Endothelial cell of hepatic sinusoid (primary cell): ENCODE measurements around the gene PLEKHH2.
"Not testable (repeated sequence)": the region's sequence is repeated elsewhere in the genome, so short reads cannot be mapped to it uniquely, and the experiment has no call there.

Experiments
- in situ Hi-C: cut with HindIII; loops from 2 replicates; pipeline ENCODE4 v1.10.0; 2017; ENCODE audit warnings: low sequenced_read_pairs

The PLEKHH2 gene

DNA sequence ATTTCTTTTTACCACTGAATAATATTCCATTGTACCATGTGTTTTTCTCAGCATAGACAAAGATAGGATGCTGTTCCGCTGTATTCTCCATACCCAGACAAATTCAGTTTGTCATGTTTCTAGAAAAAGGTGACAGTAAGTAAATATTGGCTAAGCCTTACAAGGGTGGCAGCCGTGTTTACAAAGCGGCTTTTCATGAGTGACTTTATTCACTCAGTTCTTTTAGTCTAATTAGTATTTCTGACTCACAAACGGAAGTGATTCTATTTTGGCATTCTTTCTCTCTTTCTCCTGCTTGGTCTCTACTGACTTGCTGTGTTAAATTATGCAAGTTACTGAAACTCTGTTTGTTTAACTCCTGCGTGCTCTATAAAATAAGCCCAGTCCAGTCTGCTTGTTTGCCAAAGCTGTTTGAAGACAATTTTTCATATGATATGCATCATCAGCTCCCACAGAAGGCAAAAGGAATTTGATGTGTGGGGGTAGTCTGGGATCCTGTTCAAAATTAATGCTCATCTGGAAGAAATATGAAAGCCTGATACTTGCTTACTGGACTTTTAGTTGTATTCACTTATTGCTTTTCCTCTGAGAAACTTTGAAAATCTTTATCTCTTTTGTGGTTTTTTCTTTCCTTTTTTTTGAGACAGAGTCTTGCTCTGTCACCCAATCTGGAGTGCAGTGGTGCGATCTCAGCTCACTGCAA, 2.3 kb upstream of the PLEKHH2 start:
- in situ Hi-C loops: no loop called here

DNA sequence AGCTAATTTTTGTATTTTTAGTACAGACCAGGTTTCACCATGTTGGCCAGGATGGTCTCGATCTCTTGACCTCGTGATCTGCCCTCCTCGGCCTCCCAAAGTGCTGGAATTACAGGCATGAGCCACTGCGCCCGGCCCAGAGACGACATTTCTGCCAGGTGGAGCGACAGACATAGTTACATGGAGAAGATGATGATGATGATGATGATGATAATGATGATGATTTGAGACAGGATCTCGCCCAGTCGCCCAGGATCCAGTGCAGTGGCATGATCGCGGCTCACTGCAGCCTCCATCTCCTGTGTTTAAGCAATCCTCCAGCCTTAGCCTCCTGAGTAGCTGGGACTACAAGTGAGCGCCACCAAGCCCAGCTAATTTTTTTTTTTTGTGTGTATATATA, 907 bp upstream of the PLEKHH2 start:
- in situ Hi-C loops: not testable (repeated sequence)

DNA sequence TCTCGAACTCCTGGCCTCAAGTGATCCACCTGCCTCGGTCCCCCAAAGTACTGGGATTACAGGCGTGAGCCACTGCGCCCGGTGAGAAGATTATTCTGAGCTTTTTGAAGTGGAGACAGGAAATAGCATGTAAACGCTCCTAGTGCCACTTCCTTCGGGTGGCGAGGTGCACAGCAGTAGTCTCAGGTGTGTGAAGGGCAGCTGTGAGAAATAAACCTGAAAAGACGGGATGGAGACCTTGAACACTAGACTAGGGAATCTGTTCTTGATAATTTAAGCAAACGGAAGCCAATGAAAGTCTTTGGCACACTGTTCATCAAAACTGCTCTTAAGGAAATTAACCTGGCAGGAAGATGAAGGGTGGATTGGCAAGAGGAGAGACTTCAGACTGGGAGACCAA, 439 bp upstream of the PLEKHH2 start:
- in situ Hi-C loops: no loop called here

- in situ Hi-C loops: no loop called here
These were observed 5.3 kb downstream of the PLEKHH2 start for GRCh38 chr2:43642363-43642762.

DNA sequence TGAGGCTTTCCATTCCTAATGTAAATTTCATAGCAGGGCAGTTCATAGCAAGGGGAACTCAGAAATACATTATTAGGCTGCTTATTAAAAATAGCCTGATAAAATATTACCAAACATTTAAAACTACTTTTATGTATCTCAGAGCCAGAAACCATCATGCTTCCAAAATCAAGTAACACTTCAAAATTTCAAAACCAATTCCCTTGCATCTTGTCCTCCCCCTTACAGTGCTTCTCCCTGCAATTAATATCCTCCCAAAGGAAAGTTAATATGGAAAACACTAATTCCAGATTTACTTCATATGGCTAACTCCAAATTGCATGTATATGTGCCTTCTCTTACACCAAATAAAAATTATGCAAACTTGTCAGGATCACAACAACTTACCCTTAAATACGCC, 6.6 kb downstream of the PLEKHH2 start:
- in situ Hi-C loops: no loop called here

DNA sequence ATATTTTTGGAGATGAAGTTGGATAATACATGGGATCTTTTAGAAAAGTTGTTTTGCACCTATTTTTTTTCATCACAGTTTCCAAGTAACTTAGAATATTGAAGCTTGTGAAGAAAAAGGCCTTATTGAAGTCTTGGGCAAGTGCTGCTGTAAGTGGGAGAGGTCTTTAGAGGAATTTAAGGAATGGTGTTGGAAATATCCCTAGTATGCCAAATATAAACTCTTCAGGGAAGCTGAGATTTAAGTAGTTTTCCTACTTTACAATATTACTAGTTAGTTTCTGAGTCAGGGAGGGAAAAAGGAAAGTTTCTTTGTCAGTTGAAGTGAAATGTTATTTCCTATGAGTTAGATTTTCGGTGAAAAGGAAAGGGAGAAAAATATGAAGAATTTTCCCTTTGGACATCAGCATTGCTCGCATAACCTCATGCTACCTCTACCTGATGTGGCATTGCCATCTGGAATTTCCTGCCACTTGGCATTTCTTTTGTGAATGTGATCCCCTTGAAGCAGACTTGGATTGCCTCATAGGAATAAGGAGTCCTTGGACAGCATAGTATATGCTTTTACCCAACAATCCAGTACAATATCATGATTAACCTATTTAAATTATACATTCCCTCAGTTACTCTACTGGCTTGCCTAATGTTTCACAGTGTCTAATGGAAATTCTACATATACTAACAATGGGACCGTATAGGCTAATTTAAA, 12.1 kb downstream of the PLEKHH2 start:
- in situ Hi-C loops: no loop called here

GRCh38 chr2:43653506-43653905, 16.4 kb downstream of the PLEKHH2 start:
- in situ Hi-C loops: no loop called here

- in situ Hi-C loops: no loop called here
These were observed 20.2 kb downstream of the PLEKHH2 start for GRCh38 chr2:43657241-43657640.

DNA sequence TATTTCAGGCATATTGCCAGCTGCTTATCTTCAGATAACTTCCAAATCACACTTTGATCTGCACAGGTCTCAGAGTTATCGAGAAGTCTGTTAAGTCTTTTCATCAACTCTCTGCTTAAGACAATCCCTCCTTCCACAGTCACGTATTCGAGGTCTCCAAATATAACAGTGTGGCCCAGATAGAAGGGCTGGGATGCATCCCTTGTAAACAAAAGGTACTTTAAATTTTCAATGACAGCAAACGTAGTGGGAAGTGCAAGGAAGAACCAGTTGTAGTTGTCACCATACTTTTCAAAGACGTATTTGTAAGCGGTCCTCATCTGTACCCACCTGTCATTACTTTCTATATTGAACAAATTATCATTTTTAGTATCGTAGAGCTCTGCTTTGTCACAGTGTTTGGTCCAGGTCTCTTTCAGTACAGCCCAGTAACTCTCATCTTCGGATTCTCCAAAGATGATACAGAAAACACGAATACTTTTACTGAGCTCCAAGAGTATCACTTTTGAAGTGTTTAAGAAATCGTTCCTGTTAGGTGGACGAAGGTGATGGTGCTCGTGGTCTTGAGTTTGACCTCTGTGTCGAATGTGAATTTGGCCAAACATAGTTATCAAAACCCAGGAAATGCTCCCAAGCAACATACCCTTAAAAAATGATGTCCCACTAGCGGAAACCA, 38.7 kb downstream of the PLEKHH2 start:
- in situ Hi-C loops: no loop called here

DNA sequence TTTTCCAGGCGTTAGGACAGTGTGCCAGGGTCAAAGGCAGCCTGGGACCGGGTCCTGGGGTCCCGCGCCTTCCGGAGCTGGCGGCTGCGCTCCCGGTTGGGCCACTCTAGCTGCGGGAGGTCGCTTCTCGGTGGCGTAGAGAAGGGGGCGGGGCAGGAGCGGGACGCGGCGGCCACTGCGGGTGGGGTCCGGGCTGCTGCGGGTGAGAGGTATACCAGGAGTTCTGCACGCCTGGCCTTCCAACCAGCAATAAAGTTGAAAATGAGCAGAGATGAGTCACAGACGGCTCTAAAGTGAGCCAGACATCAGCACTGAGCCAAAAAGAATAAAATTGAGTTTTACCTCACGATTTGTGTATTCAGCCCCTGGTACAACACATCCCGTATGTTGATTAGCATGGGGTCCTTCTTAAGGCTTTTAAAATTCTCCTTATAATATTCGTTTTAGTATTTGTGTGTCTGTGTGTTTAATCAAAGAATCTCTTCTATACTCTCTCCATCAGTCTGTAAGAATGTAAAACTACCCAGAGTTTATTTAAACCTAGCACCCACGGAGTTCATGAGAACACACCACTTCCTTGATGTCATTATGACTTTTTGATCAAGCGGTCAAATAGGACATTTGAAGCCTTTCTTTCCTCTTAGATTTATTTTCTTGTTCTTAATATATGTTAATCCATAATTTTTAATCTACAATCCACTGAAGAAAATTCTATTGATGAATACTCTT, 39.4 kb downstream of the PLEKHH2 start, which contains the start of gene C1GALT1C1L:
Gene C1GALT1C1L (minus strand): TSS at position 108 of the 729 bp plus-strand sequence. CDS start 107 bp downstream, at position 1.
- in situ Hi-C loops: no loop called here

DNA sequence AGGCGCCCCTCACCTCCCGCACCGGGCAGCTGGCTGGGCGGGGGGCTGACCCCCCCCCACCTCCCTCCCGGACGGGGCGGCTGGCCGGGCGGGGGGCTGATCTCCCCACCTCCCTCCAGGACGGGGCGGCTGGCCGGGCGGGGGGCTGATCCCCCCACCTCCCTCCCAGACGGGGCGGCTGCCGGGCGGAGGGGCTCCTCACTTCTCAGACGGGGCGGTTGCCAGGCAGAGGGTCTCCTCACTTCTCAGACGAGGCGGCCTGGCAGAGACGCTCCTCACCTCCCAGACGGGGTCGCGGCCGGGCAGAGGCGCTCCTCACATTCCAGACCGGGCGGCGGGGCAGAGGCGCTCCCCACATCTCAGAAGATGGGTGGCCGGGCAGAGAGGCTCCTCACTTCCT, 40.7 kb downstream of the PLEKHH2 start:
- in situ Hi-C loops: not testable (repeated sequence)

GRCh38 chr2:43685357-43685756, 48.3 kb downstream of the PLEKHH2 start:
- in situ Hi-C loops: loop anchor here (5.0 kb wide), 1 partner anchor 37 kb away; no protein-coding TSS in a partner anchor

DNA sequence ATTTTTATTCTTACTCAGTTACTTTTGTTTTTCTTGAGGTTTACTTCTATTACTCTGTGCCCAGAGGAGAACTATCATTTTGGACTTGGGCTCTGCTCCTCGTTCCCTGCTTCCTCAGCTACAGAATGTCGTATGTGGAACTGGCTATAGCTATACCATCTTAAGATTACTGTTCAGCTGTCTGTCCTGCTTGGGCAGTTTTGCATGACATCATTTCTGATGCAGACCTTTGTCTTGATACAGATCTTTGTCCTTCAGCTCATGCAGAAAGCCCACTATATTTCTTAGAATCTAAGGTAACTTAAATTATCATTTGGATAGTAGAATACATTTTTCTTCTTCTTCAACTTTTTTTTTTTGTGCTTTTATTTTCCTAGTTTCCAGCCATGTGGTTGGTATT, 52.9 kb downstream of the PLEKHH2 start:
- in situ Hi-C loops: loop anchor here (5.0 kb wide), 1 partner anchor 32 kb away; no protein-coding TSS in a partner anchor

- in situ Hi-C loops: no loop called here
These were observed 55.5 kb downstream of the PLEKHH2 start for GRCh38 chr2:43692428-43692994.

- in situ Hi-C loops: not testable (repeated sequence)
These were observed 61.1 kb downstream of the PLEKHH2 start for GRCh38 chr2:43698140-43698539.

DNA sequence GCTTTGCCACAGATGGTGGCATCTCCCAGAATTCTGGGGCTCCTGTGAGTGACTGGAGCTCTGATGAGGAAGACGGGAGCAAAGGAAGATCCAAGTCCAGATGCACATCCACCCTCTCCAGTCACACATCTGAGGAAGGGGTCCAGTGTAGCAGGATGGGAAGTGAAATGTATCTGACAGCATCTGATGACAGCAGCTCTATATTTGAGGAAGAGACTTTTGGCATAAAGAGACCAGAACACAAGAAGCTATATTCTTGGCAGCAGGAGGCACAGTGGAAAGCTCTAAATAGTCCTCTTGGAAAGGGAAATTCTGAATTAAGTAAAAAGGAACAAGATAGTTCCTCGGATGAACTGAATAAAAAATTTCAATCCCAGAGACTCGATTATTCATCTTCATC, 62.7 kb downstream of the PLEKHH2 start:
- in situ Hi-C loops: loop anchor here (25.0 kb wide), 1 partner anchor 87 kb away; no protein-coding TSS in a partner anchor

DNA sequence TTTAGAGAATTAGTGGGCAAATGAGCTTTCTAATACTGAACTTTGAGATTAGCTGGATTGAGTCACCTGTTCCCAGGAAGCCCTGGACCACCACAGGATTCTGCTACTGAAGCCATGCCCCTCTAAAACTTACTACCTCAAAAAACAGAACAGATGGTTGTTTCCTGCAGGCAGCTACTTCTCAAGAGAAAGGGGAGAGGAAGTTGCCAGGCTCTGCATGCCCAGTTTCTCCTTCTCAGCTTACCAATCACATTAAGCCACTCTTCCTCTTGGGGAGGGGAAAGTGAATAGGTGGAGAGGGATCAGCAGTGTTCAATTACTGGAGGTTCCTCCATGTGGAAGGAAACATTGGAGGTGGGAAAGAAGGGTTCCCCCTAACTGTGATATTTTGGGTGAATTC, 64.1 kb downstream of the PLEKHH2 start:
- in situ Hi-C loops: loop anchor here (25.0 kb wide), 1 partner anchor 89 kb away; no protein-coding TSS in a partner anchor

GRCh38 chr2:43707255-43708015, 70.4 kb downstream of the PLEKHH2 start:
- in situ Hi-C loops: loop anchor here (25.0 kb wide), 1 partner anchor 95 kb away; no protein-coding TSS in a partner anchor

DNA sequence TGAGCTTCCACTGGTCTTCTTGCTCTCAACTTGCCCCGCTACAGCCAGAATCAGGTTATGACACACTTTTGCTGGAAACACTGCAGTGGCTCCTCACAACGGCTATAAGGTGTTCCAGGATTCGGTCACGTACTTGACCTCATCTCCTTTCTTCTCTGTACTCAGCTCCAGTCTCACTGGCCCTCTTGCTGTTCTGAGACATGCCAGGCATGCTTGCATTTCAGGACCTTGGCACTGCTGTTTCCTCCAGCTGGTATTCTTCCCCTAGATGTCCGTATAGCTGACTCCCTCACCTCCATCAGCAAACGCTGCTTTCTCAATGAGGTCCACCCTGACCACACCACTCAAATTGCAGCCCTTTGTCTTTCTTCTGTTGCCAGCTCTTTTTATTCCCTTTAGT, 71.1 kb downstream of the PLEKHH2 start:
- in situ Hi-C loops: loop anchor here (25.0 kb wide), 1 partner anchor 96 kb away; no protein-coding TSS in a partner anchor

- in situ Hi-C loops: loop anchor here (25.0 kb wide), 1 partner anchor 97 kb away; no protein-coding TSS in a partner anchor
These were observed 71.8 kb downstream of the PLEKHH2 start for GRCh38 chr2:43708891-43709290.
